ENCODE results near the gene C1orf167.

GRCh38 chr1:11833900-11834299 is 71.9 kb downstream of the C1orf167 start:
- TF ChIP-seq CTCF (IDR thresholded peaks at IDR 0.05; ENCODE audit: low read length) (no peak), EZH2phosphoT487 (IDR thresholded peaks at IDR 0.05; ENCODE audit: low read length) (no peak)

Measured in MM.1S (cell line).